DOHH2 (cell line): Measurements from ENCODE around the gene ICAM1.

ENCODE experiments used
- H3F3A ChIP-seq: fragments of 200-600 bp; sonication (generic), shearing (Covaris generic); 2 replicates; pipeline ENCODE4 v1.6.0; 2016; ENCODE audit warnings: antibody characterized with exemption, mild to moderate bottlenecking; ENCODE audit not compliant: control insufficient read depth, insufficient read depth
- H3K27ac ChIP-seq: fragments of 200-600 bp; sonication (generic); 2 replicates; pipeline ENCODE4 v1.5.1; 2014; ENCODE audit warnings: low read depth, mild to moderate bottlenecking, low read length, moderate library complexity
- H3K27me3 ChIP-seq: fragments of 200-600 bp; sonication (generic); 2 replicates; pipeline ENCODE4 v1.6.1; 2014; ENCODE audit warnings: mild to moderate bottlenecking, low read length, mixed read lengths; ENCODE audit not compliant: control insufficient read depth
- H3K36me3 ChIP-seq: fragments of 200-600 bp; sonication (generic); 2 replicates; pipeline ENCODE4 v1.6.1; 2014; ENCODE audit warnings: mild to moderate bottlenecking, low read length, moderate library complexity, mixed read lengths; ENCODE audit not compliant: control insufficient read depth
- H3K4me1 ChIP-seq: fragments of 200-600 bp; sonication (generic); 2 replicates; pipeline ENCODE4 v1.6.1; 2014; ENCODE audit warnings: mild to moderate bottlenecking, low read length, mixed read lengths; ENCODE audit not compliant: control insufficient read depth
- H3K4me2 ChIP-seq: fragments of 200-600 bp; sonication (generic); 2 replicates; pipeline ENCODE4 v1.6.0; 2014; ENCODE audit warnings: mild to moderate bottlenecking, low read length, moderate library complexity
- H3K4me3 ChIP-seq: fragments of 200-600 bp; sonication (generic); 2 replicates; pipeline ENCODE4 v1.5.1; 2014; ENCODE audit warnings: mild to moderate bottlenecking, low read length, mixed read lengths
- H3K79me2 ChIP-seq: fragments of 200-600 bp; sonication (generic); 2 replicates; pipeline ENCODE4 v1.6.1; 2014; ENCODE audit warnings: mild to moderate bottlenecking, low read length, mixed read lengths; ENCODE audit not compliant: control insufficient read depth
- H3K9me2 ChIP-seq: fragments of 200-600 bp; sonication (generic); replicated peaks from 2 replicates; pipeline ENCODE4 v1.6.1; 2014; ENCODE audit warnings: mild to moderate bottlenecking, low read length, mixed read lengths; ENCODE audit not compliant: control insufficient read depth
- H3K9me3 ChIP-seq: fragments of 200-600 bp; sonication (generic); 2 replicates; pipeline ENCODE4 v1.6.1; 2014; ENCODE audit warnings: antibody characterized with exemption, low read length, mixed read lengths; ENCODE audit not compliant: control insufficient read depth, insufficient read depth
- H4K20me1 ChIP-seq: fragments of 200-600 bp; sonication (generic); 2 replicates; pipeline ENCODE4 v1.6.0; 2014; ENCODE audit warnings: low read depth, mild to moderate bottlenecking, antibody characterized with exemption, low read length, moderate library complexity; ENCODE audit not compliant: control insufficient read depth, insufficient read depth
- CTCF ChIP-seq: fragments of 200-600 bp; sonication (generic); IDR thresholded peaks from one replicate; pipeline ENCODE4 v1.5.1; 2014; ENCODE audit warnings: antibody characterized with exemption, mild to moderate bottlenecking, low read depth, low read length; ENCODE audit not compliant: poor library complexity, severe bottlenecking
- EZH2phosphoT487 ChIP-seq: fragments of 200-600 bp; sonication (generic); IDR thresholded peaks from 2 replicates; pipeline ENCODE4 v1.6.1; 2017; ENCODE audit warnings: borderline replicate concordance, mild to moderate bottlenecking, antibody characterized with exemption, low read length, moderate library complexity, mixed read lengths

ICAM1 gene

GRCh38 chr19:10327793-10328192 lies 56.9 kb downstream of the ICAM1 start:
- Histone ChIP-seq H3K9me2 (no peaks in the 10 kb centered on the region), H4K20me1 (peaks cover 18% of the 10 kb centered on the region), H3K36me3 (peaks cover 86% of the 10 kb centered on the region), H3K9me3 (no peaks in the 10 kb centered on the region), H3K4me2 (no peak overlapping the region), H3K4me3 (no peak overlapping the region), H3F3A (no peaks in the 10 kb centered on the region), H3K27ac (no peak overlapping the region), H3K27me3 (no peaks in the 10 kb centered on the region), H3K79me2 (peaks cover 56% of the 10 kb centered on the region), H3K4me1 (peaks cover 10% of the 10 kb centered on the region)
- TF ChIP-seq EZH2phosphoT487 (no peak), CTCF (no peak)

GRCh38 chr19:10328558-10329429 lies 57.9 kb downstream of the ICAM1 start:
- H3K36me3 ChIP-seq = peaks cover 77% of the 10 kb centered on the region
- H3K4me2 ChIP-seq = no peak overlapping the region
- H3K27ac ChIP-seq = no peak overlapping the region
- no peaks in the 10 kb centered on the region for H3F3A ChIP-seq
- H3K4me3 ChIP-seq = no peak overlapping the region
- TF ChIP-seq EZH2phosphoT487 (no peak), CTCF (no peak)
- peaks cover 63% of the 10 kb centered on the region for H3K79me2 ChIP-seq
- peaks cover 12% of the 10 kb centered on the region for H3K4me1 ChIP-seq
- no peaks in the 10 kb centered on the region for H3K27me3 ChIP-seq
- H3K9me3 ChIP-seq = no peaks in the 10 kb centered on the region
- no peaks in the 10 kb centered on the region for H3K9me2 ChIP-seq
- peaks cover 18% of the 10 kb centered on the region for H4K20me1 ChIP-seq

GRCh38 chr19:10329555-10329954 lies 58.6 kb downstream of the ICAM1 start:
- TF ChIP-seq CTCF (no peak), EZH2phosphoT487 (no peak)
- Histone ChIP-seq H3K79me2 (peaks cover 71% of the 10 kb centered on the region), H3K4me3 (no peak overlapping the region), H4K20me1 (peaks cover 18% of the 10 kb centered on the region), H3F3A (no peaks in the 10 kb centered on the region), H3K27me3 (no peaks in the 10 kb centered on the region), H3K36me3 (peaks cover 75% of the 10 kb centered on the region), H3K4me2 (no peak overlapping the region), H3K4me1 (peaks cover 20% of the 10 kb centered on the region), H3K27ac (no peak overlapping the region), H3K9me3 (no peaks in the 10 kb centered on the region), H3K9me2 (no peaks in the 10 kb centered on the region)
